Activated CD8-positive, alpha-beta T cell treated with anti-CD3 and anti-CD28 coated beads for 36 hours (primary cell): ENCODE data around the gene STAG2. TPM values are rescaled to one million over a fixed set of nuclear protein-coding genes. Genes with fewer than 3 reads are reported as not detected.

Source experiments
- ATAC-seq: fragments of 200-7000 bp; cut with Tn5 transposase; one replicate; pipeline ENCODE4 v1.10.0; 2021; ENCODE audit warnings: mild to moderate bottlenecking, moderate library complexity
- CTCF ChIA-PET: fragments of 350-600 bp; sonication (Branson Sonifier 250); formaldehyde crosslinking; loops from one replicate; lab custom pipeline; 2021; ENCODE audit warnings: antibody characterized with exemption; lab: Charles Lee
- POLR2A ChIA-PET: fragments of 350-600 bp; sonication (Branson Sonifier 250); formaldehyde crosslinking; loops from one replicate; lab custom pipeline; 2021; ENCODE audit warnings: antibody characterized with exemption; lab: Charles Lee
- DNase-seq: peaks from one replicate; pipeline ENCODE4 v3.0.0-alpha.2; 2020
- H3K27ac Mint-ChIP-seq: one replicate; pipeline ENCODE4 v1.8.0; 2021; ENCODE audit warnings: mild to moderate bottlenecking, mixed read lengths
- H3K27me3 Mint-ChIP-seq: one replicate; pipeline ENCODE4 v1.8.0; 2021; ENCODE audit warnings: mixed read lengths
- H3K36me3 Mint-ChIP-seq: one replicate; pipeline ENCODE4 v1.8.0; 2021; ENCODE audit warnings: low read depth, mixed read lengths
- H3K4me1 Mint-ChIP-seq: one replicate; pipeline ENCODE4 v1.8.0; 2021; ENCODE audit warnings: low read depth, mixed read lengths
- H3K4me3 Mint-ChIP-seq: one replicate; pipeline ENCODE4 v1.8.0; 2021; ENCODE audit warnings: mild to moderate bottlenecking, moderate library complexity, mixed read lengths
- H3K9me3 Mint-ChIP-seq: one replicate; pipeline ENCODE4 v1.8.0; 2021; ENCODE audit warnings: mixed read lengths
- intact Hi-C: fragments of 100-400 bp; cut with micrococcal nuclease; formaldehyde crosslinking; loops from one replicate; pipeline ENCODE4 v1.10.0; 2022
- total RNA-seq, 2 experiments: library from RNA; stranded (reverse); gene quantifications; one replicate each; pipeline ENCODE4 v1.2.3, GENCODE V29; 2021
- TF ChIP-seq, protein P1 (sequence below): fragments of 200-600 bp; IDR thresholded peaks from one replicate; pipeline ENCODE4 v1.8.0; 2022; ENCODE audit warnings: antibody characterized with exemption, mild to moderate bottlenecking

Gene STAG2
- total RNA-seq, 2 experiments from 2014 or later = 93.9 to 98.4 TPM

DNA sequence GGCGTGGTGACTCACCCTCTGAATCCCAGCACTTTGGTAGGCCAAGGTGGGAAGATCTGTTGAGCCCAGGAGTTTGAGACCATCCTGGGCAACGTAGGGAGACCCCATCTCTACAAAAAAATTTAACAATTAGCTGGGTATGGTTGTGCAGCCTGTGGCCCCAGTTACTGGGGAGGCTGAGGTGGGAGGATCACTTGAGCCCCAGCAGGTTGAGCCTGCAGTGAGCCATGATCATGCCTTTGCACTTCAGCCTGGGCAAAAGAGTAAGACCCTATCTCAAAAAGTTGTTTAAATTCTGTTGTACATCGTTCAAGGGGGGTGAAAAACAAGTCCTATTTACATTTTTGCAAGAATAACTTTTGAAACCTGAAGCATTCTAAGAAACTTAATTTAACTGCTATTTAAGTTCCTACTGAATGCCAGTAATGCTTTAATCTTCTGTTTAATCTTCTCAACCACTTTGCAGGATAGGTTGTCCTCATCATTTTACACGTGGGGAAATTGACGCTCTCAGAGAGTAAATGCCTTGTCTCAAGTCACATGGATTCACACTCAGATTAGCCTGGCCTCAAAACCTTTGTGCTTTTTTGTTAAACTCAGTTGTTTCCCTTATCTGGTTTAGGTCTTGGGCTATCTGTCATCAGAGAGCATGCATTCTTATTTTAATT lies 7.0 kb downstream of the STAG2 start:
- ChIA-PET POLR2A (interaction anchor here (0.6 to 0.8 kb wide), 2 partner anchors 15 to 118 kb away, joined by 3 read pairs; no protein-coding TSS in a partner anchor), CTCF (no interaction called here)
- intact Hi-C loops = loop anchor here (10.0 kb wide), 1 partner anchor 94 kb away; no protein-coding TSS in a partner anchor
- Mint-ChIP-seq H3K9me3 (no peaks in the 10 kb centered on the region), H3K4me3 (no peak overlapping the region), H3K27ac (no peak overlapping the region), H3K36me3 (peaks cover 28% of the 10 kb centered on the region), H3K4me1 (peaks cover 59% of the 10 kb centered on the region), H3K27me3 (no peaks in the 10 kb centered on the region)
- DNase-seq (no peak), ATAC-seq (no peak)
- TF ChIP-seq, protein P1, sequence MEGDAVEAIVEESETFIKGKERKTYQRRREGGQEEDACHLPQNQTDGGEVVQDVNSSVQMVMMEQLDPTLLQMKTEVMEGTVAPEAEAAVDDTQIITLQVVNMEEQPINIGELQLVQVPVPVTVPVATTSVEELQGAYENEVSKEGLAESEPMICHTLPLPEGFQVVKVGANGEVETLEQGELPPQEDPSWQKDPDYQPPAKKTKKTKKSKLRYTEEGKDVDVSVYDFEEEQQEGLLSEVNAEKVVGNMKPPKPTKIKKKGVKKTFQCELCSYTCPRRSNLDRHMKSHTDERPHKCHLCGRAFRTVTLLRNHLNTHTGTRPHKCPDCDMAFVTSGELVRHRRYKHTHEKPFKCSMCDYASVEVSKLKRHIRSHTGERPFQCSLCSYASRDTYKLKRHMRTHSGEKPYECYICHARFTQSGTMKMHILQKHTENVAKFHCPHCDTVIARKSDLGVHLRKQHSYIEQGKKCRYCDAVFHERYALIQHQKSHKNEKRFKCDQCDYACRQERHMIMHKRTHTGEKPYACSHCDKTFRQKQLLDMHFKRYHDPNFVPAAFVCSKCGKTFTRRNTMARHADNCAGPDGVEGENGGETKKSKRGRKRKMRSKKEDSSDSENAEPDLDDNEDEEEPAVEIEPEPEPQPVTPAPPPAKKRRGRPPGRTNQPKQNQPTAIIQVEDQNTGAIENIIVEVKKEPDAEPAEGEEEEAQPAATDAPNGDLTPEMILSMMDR = no peak

DNA sequence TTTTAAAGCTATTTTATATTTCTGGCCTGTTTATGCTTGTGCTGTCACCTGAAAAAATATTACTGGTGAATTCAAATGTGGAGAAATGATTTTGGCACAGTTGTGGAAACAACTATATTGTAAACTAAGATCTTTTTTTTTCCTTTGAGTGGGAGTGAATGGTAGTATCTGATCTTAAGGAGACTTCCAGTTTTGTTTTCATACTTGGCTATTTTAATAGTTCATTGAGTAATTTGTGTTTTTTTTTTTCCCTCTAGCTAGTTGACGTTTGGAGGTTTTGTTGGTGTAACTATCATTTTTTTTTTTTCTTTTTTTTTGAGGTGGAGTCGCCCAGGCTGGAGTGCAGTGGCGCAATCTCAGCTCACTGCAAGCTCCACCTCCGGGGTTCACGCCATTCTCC lies 10.5 kb downstream of the STAG2 start:
- H3K9me3 Mint-ChIP-seq = no peaks in the 10 kb centered on the region
- DNase-seq (no peak), ATAC-seq (no peak)
- H3K27ac Mint-ChIP-seq = peak overlapping the region; percentile 51
- H3K36me3 Mint-ChIP-seq = peaks cover 16% of the 10 kb centered on the region
- TF ChIP-seq, protein P1 = no peak
- intact Hi-C loops = no loop called here
- no peak overlapping the region for H3K4me3 Mint-ChIP-seq
- POLR2A ChIA-PET = interaction anchor here (0.6 to 2.0 kb wide), 3 partner anchors 9 to 161 kb away, joined by 3 to 8 read pairs (median 4); no protein-coding TSS in a partner anchor
- CTCF ChIA-PET = interaction anchor here (0.8 to 1.3 kb wide), 2 partner anchors 8 to 44 kb away, joined by 3 read pairs; no protein-coding TSS in a partner anchor
- H3K27me3 Mint-ChIP-seq = no peaks in the 10 kb centered on the region
- peaks cover 51% of the 10 kb centered on the region for H3K4me1 Mint-ChIP-seq

DNA sequence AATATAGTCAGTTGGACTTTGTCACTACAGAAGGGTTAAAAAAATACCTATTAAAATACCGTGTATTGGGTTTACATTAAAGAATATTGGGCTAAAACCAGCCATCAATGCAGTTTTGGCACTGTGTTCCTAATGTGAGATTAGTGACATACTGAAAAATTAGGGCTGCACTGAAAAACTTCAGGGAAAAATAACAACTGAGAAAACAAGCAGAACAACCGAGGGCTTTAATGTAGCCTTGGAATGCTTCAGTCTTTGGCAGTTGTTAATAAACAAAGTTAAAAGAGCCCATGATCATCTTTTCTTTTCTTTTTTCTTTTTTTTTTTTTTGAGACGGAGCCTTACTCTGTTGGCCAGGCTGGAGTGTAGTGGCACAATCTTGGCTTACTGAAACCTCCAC lies 12.4 kb downstream of the STAG2 start:
- Mint-ChIP-seq H3K27ac (no peak overlapping the region), H3K4me3 (no peak overlapping the region), H3K9me3 (no peaks in the 10 kb centered on the region), H3K4me1 (peaks cover 47% of the 10 kb centered on the region), H3K36me3 (peaks cover 13% of the 10 kb centered on the region), H3K27me3 (no peaks in the 10 kb centered on the region)
- TF ChIP-seq, protein P1 = no peak
- POLR2A ChIA-PET = interaction anchor here (0.9 kb wide), 1 partner anchor 11 kb away, joined by 3 read pairs; no protein-coding TSS in a partner anchor
- intact Hi-C loops = no loop called here
- CTCF ChIA-PET = no interaction called here
- no peak for DNase-seq
- ATAC-seq = no peak

DNA sequence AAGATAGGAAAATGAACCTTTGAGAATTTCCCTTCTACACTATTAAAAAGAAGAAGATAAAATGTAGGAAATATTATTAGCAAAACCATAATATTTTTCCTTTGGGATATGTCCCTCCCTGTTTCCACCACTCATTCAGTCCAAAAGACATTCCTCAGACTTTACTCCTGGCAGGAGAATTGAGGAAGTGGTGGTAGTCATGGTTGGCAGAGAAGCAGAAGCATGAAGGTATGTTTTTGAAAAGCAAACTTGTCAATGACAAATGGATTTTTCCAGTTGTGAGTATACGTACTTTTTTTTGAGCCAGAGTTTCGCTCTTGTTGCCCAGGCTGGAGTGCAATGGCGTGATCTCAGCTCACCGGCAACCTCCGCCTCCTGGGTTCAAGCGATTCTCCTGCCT lies 13.7 kb downstream of the STAG2 start:
- ChIA-PET CTCF (no interaction called here), POLR2A (interaction anchor here (0.9 kb wide), 1 partner anchor 12 kb away, joined by 3 read pairs; no protein-coding TSS in a partner anchor)
- intact Hi-C loops = no loop called here
- Mint-ChIP-seq H3K27ac (no peak overlapping the region), H3K4me3 (no peak overlapping the region), H3K9me3 (no peaks in the 10 kb centered on the region), H3K4me1 (peaks cover 48% of the 10 kb centered on the region), H3K27me3 (no peaks in the 10 kb centered on the region), H3K36me3 (peaks cover 5% of the 10 kb centered on the region)
- TF ChIP-seq, protein P1 = no peak
- ATAC-seq = no peak
- DNase-seq = no peak

DNA sequence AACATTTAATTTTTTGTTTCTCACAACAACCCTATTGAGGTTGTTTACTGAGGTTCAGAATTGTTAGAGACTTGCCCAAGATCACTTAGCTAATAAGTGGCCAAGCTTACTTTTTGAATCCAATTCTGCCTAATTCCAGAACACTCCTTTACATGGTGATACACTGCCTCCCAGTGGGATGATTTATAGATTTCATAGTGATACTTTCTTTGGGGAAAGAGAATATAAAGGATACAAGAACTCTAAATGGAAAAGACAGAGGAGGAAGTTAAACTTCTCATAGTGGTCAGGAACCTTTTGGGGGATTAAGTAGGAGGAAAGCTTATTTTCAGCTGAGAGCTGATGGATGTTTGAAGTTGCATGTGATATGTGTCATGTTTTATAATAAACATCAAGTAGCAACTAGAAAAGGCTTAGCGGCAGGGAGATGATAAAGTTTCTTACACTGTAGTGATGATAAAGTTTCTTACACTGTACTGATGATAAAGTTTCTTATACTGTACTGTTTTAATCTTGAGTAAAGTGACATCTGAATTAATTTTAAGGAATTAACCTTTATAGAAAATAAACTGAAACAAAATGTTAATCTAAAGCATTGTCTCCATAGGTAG lies 15.3 kb downstream of the STAG2 start:
- H3K9me3 Mint-ChIP-seq = no peaks in the 10 kb centered on the region
- POLR2A ChIA-PET = interaction anchor here (1.0 to 1.5 kb wide), 3 partner anchors 9 to 143 kb away, joined by 3 to 4 read pairs (median 3); no protein-coding TSS in a partner anchor
- CTCF ChIA-PET = interaction anchor here (1.0 to 1.2 kb wide), 2 partner anchors 9 to 12 kb away, joined by 4 to 5 read pairs; no protein-coding TSS in a partner anchor
- ATAC-seq (peak; percentile 27), DNase-seq (no peak)
- H3K4me3 Mint-ChIP-seq = no peak overlapping the region
- H3K4me1 Mint-ChIP-seq = peaks cover 44% of the 10 kb centered on the region
- peak overlapping the region; percentile 21 for H3K27ac Mint-ChIP-seq
- H3K36me3 Mint-ChIP-seq = peaks cover 1% of the 10 kb centered on the region
- intact Hi-C loops = no loop called here
- TF ChIP-seq, protein P1 = no peak
- H3K27me3 Mint-ChIP-seq = no peaks in the 10 kb centered on the region
